Measurements from ENCODE around the gene ADD2.
"Not testable (repeated sequence)": the region's sequence is repeated elsewhere in the genome, so short reads cannot be mapped to it uniquely, and the experiment has no call there.

The ADD2 gene

DNA sequence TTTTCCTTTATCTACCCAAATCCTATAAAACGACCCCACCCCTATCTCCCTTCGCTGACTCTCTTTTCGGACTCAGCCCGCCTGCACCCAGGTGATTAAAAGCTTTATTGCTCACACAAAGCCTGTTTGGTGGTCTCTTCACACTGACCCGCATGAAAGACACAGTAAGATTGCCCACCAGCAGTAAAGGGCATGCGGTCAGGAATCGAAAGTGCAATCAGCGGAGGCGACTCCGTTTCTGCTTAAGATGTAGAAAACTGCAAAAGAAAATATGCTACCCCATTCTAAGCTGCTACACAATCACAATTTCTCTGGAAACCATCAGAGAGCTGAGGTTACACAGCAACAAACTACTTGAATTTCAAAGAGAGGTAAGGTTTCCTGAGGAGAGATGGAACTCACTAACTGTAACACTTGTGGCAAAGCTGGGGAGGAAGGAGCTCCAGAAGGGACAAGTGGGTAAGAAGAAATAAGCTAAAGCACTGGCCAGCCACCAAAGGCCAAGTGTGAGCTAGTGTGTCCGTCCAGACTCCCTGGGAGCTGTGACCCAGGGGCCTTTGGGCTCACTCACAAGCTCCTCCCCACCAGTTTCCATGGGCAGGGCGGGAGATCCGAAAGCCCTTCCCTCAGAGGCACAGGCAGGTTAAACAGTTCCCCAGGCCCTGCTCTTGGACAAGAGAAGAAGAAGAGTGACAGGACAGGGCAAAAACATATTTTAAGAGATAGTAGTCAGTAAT, 141.6 kb downstream of the ADD2 start:
- no peak for DNase-seq

DNA sequence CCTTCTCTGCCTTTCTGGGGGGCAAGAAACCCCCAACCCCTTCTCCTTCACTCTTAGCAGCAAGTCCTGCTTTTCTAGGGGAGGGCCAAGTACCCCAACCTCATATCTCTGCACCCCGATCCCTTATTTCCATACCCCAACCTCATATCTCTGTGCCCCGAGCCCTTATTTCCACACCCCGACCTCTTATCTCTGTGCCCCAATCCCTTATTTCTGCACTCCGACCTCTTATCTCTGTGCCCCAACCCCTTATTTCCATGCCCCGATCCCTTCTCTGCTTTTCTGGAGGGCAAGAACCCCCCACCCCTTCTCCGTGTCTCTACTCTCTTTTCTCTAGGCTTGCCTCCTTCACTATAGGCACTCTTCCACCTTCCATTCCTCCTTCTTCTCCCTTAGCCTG, 146.5 kb downstream of the ADD2 start:
- not testable (repeated sequence) for DNase-seq

DNA sequence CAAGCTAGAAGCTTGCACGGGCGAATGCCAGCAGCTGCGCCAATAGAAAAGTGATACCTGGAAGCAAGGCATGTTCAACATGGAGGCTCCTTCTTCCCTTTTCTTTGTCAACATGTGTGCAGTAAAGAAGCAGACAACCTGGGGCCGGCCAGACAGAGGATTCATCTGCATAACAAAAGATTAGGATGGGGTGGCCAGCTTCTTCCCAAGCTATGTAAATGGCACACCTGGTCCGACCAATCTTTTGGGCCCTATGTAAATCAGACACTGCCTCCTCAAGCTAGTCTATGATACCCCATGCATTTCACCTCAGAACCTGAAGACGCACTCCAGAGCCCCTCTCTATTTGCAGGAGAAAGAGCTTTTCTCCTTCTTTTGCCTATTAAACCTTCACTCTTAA, 148.0 kb downstream of the ADD2 start:
- no peak for DNase-seq

DNA sequence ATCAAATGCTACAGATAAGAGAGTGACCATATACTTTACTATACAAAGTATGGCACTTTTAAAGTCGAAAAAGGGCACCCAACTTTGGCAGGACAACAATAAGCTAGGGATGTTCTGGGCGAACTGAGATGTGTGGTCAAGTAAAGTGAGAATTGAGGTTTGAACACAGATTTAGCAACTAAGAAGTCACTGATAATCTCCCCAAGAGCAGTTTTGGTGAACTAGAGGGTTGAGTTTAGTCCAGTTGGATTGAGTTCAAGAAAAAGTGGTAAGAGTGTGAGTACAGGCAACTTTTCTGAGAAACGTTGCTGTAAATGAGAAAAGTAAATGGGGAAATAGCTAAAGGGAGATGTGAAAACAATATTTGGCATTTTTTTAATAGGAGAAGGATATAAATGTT, 148.8 kb downstream of the ADD2 start:
- DNase-seq = no peak

DNA sequence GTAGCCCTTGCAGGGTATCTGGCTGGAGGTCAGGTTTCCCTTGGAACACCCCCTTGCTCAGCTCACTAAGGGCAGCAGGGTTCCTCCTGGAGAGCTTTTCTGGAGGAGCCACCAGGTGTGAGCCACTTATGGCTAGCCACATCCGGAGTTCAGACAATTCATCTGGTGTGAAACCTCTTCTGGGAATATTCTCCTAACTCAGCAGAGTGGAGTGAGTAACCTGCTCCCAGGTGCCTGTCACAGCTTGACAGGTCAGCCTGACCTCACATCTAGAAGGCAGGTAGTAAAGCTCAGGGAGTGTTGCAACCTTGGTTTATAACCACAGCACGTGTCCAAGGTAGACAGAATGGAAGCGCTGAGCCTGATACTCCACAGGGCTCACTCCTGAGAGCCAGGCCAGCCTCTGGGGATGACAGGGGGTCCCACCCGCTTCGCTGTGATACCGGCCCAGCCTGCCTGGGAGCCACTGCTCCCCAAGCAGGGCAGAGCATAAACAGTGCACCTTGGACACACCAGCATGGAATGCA, 151.8 kb downstream of the ADD2 start:
- DNase-seq = no peak

DNA sequence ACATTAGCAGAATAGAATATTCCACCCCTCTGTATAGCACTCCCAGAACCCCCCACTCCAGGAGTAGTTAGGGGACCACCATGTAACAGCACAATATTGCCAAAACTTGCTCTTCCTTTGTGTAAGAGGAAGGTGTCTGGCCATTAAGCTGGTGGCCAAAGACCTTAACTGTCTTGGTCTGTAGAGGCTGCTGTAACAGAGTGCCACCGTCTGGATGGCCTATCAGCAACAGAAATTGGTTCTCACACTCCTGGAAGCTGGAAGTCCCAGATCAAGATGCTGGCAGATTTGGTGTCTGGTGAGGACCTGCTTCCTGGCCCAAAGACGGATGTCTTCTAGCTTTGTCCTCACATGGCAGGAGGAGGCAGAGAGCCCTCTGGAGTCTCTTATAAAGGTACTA, 152.8 kb downstream of the ADD2 start:
- DNase-seq = no peak

DNA sequence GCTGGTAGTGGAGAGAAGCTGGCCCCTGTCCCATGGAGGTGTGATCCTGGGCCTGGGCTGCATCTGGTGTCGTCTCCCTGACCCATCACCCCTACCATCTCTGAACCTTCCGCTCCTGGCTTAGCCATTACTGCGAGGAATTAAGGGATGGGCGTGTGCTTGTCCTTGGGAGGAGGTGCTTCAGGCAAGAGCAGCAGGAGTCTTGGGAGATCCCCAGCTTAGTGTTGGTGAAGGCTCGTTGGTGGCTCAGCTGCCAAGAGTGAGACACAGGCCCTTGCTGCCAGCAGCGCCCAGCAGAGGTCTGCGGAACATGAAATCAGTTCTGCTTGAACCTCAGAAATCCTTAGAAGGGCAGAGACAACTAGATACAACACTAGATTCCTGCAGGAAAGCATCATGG, 154.5 kb downstream of the ADD2 start:
- no peak for DNase-seq

DNA sequence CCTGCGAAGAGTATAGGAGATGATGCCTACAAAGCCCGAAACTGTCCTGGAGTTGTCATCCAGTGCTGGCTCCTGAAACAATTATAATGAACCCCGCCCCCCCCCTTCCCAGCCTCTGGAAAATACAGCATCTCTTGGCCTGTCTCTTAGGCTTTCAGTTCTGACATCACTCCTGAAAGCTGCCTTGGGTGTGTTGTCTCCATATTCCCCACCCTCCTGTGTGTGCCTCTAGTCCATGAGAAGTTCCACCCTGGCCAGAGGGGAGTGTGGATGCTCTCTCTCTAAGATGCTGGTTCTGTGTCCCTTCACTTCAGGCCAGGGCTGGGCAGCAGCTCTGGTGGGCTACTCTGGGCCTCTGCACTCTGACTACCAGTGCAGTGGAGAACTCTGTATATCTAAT, 155.4 kb downstream of the ADD2 start:
- no peak for DNase-seq

DNA sequence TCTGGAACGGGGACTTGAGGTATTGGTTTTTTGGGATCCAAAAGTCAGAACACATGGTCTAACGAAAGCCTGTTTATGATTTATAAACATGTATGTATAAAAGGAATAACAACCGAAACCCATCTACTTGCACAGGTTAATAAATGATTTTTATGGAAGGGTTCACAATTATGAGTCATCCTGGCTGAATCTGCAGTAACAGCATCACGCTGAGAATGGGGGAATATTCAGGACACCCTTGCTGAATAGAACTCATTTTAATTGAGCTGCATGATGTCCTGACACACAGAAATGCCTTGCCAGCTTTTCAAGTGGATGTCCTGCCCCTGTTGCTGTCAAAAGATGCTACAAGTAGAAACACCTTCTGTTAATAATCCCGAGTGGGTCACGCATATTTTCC, 159.6 kb downstream of the ADD2 start:
- no peak for DNase-seq

DNA sequence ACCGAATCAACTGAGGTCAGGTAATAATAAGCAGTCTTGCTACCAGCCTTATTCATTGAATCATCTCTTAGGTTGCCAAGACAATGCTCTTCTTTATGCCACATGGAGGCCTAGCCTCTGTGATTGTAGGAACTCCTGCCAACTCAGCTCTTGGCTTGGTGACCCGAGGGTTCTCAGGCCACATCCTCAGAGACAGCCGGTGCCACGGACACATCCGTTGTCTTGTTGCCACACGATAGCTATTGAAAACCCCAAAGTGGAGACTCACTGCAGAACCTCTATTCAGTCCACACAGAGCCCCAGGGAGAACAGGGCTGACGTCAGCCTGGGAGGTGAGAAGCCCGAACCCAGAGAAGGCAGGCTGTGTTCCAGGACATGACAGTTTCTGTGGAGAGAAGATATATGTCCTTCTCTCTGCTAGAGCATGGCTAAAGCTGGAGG, 160.9 kb downstream of the ADD2 start:
- no peak for DNase-seq

Measured in HCEC 1CT (cell line).